ENCODE results near the gene IL17C.

IL17C gene

DNA sequence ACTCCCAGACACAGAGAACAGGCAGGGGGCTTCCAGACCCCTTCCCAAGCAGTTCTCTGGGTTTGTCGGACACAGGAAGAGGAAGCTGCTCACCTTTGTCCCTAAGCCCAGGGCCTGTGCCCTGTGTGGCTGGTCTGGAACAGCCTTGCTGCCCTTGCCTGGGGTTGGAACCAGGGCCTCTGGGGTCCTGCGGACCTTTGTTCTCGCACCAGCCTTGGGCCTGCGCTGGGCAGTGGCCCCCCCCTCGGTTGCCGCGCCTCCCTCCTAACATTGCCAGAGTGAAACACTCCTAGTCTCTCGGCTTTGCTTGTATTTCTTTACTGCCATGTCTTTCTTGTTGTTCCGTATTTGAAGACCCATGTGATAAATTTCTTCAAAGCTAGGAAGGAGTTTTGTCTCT lies 8.5 kb upstream of the IL17C start:
- no peak for DNase-seq

- no peak for DNase-seq
Measured at GRCh38 chr16:88630433-88630832, 7.9 kb upstream of the IL17C start.

GRCh38 chr16:88630941-88631340 lies 7.4 kb upstream of the IL17C start:
- DNase-seq: no peak

DNA sequence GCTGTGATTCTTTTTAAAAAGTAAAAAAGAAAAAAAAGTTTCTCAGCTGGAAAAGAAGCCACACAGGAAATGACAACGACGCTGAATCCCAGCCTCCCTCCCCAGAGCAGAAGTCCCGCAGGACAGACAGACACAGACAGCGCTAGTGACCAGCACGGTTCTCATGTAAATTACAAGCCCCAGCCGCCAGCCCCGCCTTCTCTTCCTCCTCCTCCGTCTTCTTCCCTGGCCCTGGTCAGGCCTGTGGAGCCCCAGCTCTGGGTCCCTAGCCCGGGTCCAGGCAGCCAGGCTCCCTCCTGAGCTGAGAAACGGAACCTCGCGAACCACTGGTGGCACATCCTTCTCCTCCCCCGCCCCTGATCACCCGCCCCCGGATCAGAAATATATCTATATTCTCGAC lies 7.0 kb upstream of the IL17C start:
- DNase-seq: no peak

DNA sequence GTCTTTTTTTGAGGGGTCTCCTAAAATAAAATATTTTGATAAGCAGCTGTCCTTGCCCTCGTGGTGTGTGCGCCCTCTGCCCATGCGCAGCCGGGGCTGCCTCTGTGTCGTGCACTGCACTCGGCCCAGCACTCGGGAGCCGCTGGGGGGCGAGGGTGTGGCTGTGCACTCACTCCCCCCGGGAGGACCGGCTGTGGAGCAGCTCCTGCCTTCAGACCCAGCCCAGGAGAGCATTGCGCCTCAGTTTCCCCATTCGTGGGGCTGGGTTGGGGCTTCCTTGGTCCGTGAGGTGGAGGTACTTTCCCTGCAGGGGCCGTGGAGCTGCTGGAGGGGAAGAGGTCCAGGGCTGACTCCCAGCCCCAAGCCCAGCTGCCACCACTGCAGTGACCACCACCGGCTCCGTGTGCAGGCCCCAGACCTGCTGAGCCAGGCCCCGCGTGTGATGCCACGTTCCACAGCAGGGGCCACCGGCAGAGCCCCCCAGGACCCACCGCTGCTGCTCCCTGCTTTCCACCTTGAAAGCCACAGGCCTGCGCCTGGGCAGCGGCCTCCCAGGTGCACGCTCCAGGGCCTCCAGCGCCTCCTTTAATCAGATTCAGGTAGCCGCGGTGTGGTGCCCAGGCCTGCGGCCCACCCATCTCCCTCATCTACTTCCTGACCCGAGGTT lies 6.3 kb upstream of the IL17C start:
- DNase-seq: no peak

DNA sequence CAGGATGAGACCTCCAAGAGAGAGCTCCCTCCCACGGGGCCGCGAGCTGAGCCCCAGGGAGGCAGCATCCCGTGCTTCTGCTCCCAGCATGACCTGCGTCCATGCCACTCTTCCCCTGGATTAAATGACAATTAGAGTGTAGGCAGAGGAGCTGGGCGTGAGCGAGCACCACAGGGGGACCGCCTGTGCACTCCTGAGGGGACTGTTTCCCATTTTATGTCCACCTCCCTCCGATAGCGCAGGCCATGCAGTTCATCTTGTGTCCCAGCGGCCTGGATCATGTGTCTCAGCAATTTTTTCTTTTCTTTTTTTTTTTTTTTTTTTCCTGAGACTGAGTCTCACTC lies 5.8 kb upstream of the IL17C start:
- DNase-seq: no peak

- DNase-seq: peak; percentile 69
Measured at GRCh38 chr16:88633684-88634140, 4.7 kb upstream of the IL17C start.

DNA sequence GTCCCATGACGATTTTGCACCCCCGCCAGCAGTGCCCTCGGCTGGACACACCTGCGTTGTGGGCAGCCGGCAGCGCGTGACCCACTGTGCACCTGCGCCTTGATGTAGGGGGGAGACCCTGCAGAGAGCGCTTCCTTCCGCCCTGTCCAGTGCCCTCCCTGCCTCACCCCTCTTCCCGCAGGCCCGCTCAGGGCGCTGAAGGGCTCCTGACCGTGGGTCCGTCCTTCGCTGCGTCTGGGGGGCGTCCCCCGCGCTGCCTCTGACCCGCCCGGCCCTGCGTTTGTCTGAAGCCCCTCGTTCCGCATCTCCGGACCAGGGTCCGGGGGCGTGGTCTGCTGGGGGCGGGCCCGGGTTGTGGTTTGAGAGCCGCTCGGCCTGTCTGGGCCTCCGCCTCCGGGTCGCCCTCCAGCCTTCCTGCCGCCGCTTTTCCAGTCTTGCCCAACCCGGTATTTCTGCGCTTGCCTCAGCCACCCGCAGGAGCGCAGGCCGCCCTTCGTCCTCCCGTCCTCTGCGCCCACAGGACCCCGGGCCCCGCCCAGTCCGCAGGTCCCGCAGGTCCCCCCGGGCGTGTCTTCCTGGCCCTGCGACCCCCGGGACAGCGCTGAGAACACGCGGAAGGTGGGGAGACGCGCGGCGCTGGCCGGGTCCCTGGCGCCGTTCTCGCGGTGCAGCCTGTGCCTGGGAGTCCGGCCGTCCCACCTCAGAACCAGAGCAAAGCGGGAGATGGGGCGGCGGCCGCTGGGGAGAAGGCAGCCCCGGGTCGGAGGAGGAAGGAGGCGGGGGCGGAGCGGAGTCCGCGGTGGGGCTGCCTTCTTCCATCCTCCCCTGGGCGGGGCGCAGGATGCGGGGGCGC lies 4.0 kb upstream of the IL17C start:
- DNase-seq: peak; percentile 70

DNA sequence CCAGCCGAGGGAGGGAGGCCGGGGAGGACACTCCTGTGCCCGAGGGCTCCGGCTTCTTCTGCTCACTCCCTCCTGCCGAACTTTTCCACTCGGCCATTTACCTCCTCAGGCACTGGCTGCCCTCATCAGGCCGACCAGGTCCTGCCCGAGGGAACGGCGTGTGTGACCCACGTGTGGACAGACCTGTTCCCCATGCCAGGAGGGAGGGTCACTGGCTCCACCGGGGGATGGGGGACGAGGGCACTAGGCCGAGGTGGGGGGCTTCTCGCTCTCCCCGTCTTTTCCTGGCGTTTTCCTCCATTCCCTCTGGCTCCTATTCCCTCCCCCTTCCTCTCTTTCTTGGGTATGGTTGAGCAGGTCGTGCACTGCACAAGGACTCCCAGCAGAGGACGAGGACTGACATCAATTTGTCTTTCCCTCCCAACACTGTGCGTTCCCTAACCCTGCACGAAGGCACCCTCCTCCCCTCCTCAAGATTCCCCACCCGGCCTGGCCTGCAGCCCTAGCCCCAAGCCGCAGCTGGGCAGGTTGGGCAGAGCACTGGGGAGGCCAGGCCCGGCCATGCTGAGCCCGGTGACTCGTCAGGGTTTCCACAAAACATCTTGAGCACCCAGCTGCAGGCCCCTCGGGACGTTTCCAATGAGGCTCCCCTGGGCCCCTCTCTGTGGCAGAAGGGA lies 3.2 kb upstream of the IL17C start:
- peak; percentile 20 for DNase-seq

DNA sequence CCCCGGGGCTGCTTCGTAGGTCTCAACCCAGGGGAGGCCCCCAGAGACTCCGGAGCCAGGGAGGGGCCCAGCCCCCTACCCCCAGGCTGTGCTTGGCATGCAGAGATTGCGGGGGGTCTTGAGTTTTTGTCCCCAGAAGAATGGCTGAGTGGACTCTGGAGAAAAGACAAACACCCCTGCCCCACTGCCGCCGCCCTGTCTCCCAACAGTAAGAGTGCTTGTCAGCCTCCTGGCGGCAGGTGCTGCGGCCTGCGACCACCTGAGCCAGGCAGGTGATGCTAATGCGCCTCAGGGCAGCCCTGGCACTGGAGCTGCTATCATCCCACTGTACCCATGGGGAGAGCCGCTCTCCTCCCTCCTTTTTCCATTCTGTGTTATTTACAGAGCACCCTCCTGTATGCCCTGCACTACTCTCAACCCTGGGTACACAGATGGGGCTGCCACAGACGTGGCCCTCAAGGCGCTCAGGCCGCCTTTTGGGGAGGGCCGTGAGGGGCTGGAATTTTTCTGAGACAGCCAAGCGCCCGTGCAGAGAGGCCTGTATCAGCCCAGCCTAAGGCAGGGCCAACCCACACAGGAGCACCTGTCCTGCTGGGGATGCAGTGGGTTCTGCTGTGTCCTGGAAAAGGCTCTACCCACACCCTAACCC lies 2.6 kb upstream of the IL17C start:
- no peak for DNase-seq

GRCh38 chr16:88636488-88637265 lies 1.7 kb upstream of the IL17C start:
- DNase-seq: peak; percentile 9

GRCh38 chr16:88639231-88640038 lies 1.1 kb downstream of the IL17C start:
- peak; percentile 20 for DNase-seq

DNA sequence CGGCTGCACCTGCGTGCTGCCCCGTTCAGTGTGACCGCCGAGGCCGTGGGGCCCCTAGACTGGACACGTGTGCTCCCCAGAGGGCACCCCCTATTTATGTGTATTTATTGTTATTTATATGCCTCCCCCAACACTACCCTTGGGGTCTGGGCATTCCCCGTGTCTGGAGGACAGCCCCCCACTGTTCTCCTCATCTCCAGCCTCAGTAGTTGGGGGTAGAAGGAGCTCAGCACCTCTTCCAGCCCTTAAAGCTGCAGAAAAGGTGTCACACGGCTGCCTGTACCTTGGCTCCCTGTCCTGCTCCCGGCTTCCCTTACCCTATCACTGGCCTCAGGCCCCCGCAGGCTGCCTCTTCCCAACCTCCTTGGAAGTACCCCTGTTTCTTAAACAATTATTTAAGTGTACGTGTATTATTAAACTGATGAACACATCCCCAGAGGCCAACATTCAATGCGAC lies 1.7 kb downstream of the IL17C start:
- DNase-seq: no peak

DNA sequence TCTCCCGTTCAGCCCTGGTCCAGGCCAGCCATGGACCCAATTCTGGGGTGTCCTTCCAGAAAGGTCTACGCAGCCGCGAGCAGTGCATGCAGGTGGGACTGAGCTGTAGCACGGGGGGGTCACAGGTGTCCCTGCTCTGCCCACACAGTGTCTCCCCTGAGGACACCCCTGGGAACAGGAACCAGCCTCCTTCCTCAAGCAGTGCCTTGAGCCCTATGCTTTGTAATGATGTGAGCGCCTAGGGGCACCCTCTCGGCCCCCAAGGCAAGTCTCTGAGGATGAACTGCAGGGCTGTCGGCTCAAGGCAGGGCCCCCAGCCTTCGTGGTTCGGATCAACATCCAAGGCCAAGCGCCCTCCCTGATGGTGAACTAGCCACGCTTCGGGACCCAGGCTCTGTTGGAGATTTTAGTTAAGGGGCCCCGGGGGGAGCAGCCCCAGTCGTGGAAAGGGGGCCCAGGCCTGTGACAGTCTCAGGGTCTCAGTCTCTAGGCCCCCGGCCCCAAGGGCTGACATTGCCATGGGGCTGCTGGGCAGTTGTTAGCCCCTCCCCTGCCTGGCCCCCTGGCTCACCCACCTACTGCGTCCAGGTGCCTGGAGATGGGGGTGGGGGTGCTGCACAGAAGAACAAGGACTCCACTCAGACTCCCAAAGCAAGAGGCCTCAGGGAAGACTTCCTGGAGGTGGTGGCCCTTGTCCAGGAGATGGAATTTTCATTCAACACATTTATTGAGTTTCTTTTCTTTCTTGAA lies 2.3 kb downstream of the IL17C start:
- DNase-seq: peak; percentile 11

DNA sequence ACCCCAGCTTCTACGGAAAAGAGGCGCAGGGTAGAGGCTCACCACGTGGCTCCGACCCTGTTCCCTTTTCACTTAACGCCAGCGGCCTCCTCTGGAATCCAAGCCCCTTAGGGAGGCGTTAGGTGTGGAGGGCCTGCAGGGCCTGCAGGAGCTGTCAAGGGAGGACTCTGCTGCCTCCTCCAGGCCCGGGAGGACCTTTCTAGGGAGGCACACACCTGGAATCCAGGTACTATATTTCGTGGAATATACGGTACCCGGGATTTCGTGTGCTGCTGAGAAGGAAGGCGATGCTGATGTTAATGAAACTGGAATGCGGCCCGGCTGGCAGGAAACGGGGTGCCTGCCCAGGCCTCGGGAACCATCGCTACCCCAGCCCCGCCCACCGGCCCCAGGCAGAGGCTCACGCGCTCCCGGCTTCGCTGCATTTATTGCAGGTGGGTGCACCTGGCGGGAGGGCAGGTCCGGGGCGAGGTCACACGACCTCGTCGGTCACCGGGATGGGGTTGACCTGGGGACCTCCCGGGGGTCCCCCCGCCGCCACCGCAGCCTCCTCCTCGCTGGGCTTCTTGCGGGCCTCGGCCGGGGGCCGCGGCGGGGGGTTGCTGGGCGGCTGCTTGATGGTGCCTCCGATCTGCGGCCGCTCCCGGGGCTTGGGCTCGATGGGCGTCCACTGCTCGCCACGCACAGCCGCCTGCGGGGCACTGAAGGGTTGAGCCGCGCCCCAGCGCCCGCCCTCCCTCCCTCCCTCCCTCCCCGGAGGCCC lies 4.7 kb downstream of the IL17C start:
- DNase-seq: peak; percentile 11

DNA sequence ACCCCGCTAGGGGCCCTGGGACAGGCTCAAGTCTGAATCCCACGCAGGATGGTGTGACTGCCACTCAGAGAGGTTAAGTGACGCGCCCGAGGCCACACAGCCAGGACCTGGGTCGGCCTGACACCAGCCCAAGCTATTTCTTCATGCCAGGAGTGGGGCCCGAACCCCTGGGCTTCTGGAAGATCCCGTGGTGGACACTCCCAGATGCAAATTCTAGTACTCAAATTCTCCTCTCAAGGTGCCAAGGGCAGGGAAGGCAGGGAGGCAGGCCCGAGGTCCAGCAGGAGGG lies 5.2 kb downstream of the IL17C start:
- no peak for DNase-seq

DNA sequence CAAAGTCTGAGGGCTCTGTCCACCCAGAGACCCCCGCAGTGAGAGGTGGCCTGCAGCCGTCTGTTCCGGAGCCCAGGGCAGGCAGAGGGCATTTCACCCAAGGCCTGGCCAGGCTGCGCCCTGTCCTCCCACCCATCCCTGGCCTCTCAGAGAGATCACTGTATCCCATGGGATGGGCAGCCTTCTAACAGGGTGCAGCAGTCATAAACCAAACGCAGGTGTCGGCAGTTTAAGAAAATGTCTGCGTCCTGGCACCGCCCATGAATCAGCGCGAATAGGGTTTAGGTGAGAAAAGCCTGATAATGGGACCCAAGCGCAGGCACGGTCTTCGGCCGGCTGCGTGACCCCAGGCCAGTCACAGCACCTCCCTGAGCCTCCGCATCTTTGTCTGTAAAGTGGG lies 7.1 kb downstream of the IL17C start:
- DNase-seq: no peak

DNA sequence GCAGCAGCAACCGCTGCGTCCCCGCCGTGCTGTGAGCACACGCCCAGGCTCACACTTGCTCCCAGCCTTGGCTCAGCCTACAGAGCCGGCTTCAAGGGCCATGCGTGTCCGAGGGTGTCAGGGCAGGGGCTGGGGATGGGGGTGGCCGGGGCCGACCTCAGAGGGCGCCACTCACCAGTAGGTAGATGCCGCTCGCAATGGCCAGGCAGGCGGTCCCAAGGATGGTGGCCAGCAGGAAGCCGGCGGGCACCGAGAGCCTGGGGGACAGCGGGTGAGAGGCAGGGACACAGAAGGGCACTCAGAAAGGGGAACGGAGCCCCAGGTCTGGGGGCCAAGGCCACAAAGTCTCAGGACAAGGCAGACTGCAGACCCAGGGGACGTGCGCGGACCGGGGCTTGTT lies 7.6 kb downstream of the IL17C start:
- DNase-seq: no peak

- DNase-seq: no peak
Measured at GRCh38 chr16:88646345-88647034, 8.1 kb downstream of the IL17C start.
